PC-9 (cell line): ENCODE results near the gene PAXX.

ENCODE experiments used
- CTCF ChIP-seq: fragments of 200-600 bp; sonication (generic); conservative IDR thresholded peaks from 2 replicates; pipeline ENCODE4 v1.6.1; 2017; ENCODE audit warnings: mixed run types, antibody characterized with exemption, mild to moderate bottlenecking, moderate library complexity
- EZH2 ChIP-seq: fragments of 200-600 bp; sonication (generic); IDR thresholded peaks from 2 replicates; pipeline ENCODE4 v1.8.0; 2017; ENCODE audit warnings: antibody characterized with exemption, low read depth

DNA sequence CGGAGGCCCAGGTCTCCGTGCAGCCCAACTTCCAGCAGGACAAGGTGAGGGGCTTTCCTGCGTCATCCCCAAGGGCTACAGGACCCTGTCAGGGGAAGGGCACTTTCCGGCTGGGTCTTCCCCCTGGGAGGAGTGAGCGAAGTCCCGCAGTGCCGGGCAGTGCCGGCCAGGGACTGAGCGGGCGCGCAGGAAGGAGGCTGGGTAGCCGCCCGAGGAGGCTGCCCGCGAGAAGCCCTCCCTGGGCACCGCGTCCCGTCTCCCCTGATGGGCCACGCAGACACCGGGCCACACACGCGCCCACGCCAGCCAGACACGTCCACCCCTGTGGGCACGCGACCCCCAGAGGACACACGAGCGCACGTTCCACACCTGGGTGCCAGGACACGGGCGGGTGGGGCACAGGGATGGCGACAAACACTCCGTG lies 14.6 kb upstream of the PAXX start:
- TF ChIP-seq EZH2 (no peak), CTCF (no peak)
